ENCODE results near the gene IBA57.

DNA sequence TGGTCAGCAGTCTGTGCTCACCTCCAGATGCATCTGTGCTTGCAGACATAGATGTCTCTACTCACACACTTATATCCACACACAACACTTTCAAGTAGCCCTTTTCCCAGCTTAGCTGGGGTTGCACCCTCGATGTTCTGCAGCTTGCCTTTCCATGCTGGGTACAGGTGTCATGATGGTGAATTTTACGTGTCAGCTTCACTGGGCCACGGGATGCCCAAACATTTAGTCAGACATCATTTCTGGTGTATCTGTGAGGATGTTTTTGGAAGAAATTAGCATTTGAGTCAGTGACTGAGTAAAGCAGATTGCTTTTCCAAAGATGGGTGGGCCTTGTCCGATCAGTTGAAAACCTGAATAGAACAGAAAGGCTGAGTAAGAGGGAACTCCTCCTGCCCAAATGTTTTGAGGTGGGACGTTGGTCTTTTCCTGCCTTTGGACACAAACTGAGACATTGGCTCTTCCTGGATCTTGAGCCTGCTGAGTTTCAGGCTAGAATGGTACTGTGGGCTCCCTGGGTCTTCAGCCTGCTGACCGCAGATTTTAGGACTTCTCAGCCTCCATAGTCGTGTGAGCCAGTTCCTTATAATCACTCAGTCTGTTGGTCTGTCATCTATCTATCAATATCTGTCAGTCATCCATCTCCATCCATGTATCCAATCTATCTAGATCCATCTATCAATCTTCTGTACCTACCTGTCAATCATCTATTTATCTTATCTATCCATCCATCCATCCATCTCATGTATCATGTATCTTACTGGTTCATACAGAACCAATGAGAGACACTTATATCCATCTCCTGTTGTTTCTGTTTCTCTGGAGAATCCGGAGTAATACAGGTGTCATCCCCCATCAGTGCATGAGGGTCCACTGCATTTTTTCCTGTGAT is 29.6 kb downstream of the IBA57 start:
- no peak for TF ChIP-seq POLR2A (IDR thresholded peaks at IDR 0.05; ENCODE audit: low read depth, low read length)
- no peak for TF ChIP-seq TAF1 (IDR thresholded peaks at IDR 0.05; ENCODE audit: low read depth, low read length)

All from GM12891 (cell line).